WTC11 (cell line): Measurements from ENCODE around the gene STK10. TPM values are rescaled to one million over a fixed set of nuclear protein-coding genes. Genes with fewer than 3 reads are reported as not detected.

Source experiments
- ATAC-seq: fragments of 200-7000 bp; cut with Tn5 transposase; 2 replicates; pipeline ENCODE4 v1.10.0; 2021; ENCODE audit warnings: mild to moderate bottlenecking, moderate library complexity
- CTCF ChIA-PET: fragments of 300-600 bp; sonication (Branson Sonifier 250); formaldehyde crosslinking; loops from one replicate; lab custom pipeline; 2021; ENCODE audit warnings: antibody characterized with exemption; lab: Charles Lee
- POLR2A ChIA-PET: fragments of 350-600 bp; sonication (Branson Sonifier 250); formaldehyde crosslinking; loops from one replicate; lab custom pipeline; 2021; ENCODE audit warnings: antibody characterized with exemption; lab: Charles Lee
- DNase-seq: peaks from one replicate; pipeline ENCODE4 v3.0.0; 2021; ENCODE audit warnings: low spot score
- H3K27ac Mint-ChIP-seq: 2 replicates; pipeline ENCODE4 v1.8.0; 2021; ENCODE audit warnings: mixed read lengths
- H3K27me3 Mint-ChIP-seq: 2 replicates; pipeline ENCODE4 v1.8.0; 2021; ENCODE audit warnings: low read depth, mild to moderate bottlenecking, moderate library complexity, mixed read lengths
- H3K36me3 Mint-ChIP-seq: 2 replicates; pipeline ENCODE4 v1.8.0; 2021; ENCODE audit warnings: mixed read lengths
- H3K4me1 Mint-ChIP-seq: 2 replicates; pipeline ENCODE4 v1.8.0; 2022; ENCODE audit warnings: mixed read lengths
- H3K4me3 Mint-ChIP-seq: 2 replicates; pipeline ENCODE4 v1.8.0; 2021; ENCODE audit warnings: mild to moderate bottlenecking, moderate library complexity, mixed read lengths
- H3K9me3 Mint-ChIP-seq: 2 replicates; pipeline ENCODE4 v1.8.0; 2021; ENCODE audit warnings: mixed read lengths
- CBFB ChIP-seq: sonication (generic); formaldehyde crosslinking; IDR thresholded peaks from 2 replicates; pipeline ENCODE4 v1.8.1; 2022; ENCODE audit warnings: mild to moderate bottlenecking, low read depth, missing genetic modification reagents
- ELF4 ChIP-seq: sonication (generic); formaldehyde crosslinking; IDR thresholded peaks from 2 replicates; pipeline ENCODE4 v1.8.1; 2022; ENCODE audit warnings: low read depth, mild to moderate bottlenecking, moderate library complexity, missing genetic modification reagents
- ESRRA ChIP-seq: sonication (generic); formaldehyde crosslinking; IDR thresholded peaks from 2 replicates; pipeline ENCODE4 v1.8.1; 2022; ENCODE audit warnings: mild to moderate bottlenecking, missing genetic modification reagents, borderline replicate concordance
- GRHL2 ChIP-seq: fragments of 250-450 bp; sonication (Bioruptor Pico); IDR thresholded peaks from 2 replicates; pipeline ENCODE4 v1.8.0; 2022; ENCODE audit warnings: mild to moderate bottlenecking, moderate library complexity; ENCODE audit not compliant: insufficient replicate concordance, severe bottlenecking
- GTF2I ChIP-seq: fragments of 250-450 bp; sonication (Bioruptor Pico); conservative IDR thresholded peaks from 2 replicates; pipeline ENCODE4 v1.4.0; 2021; ENCODE audit warnings: mild to moderate bottlenecking
- MXD4 ChIP-seq: fragments of 250-450 bp; sonication (Bioruptor Pico); IDR thresholded peaks from 2 replicates; pipeline ENCODE4 v1.8.0; 2021; ENCODE audit warnings: mild to moderate bottlenecking, moderate library complexity, borderline replicate concordance
- MYBL2 ChIP-seq: sonication (generic); formaldehyde crosslinking; IDR thresholded peaks from 2 replicates; pipeline ENCODE4 v1.8.1; 2023; ENCODE audit warnings: mild to moderate bottlenecking, moderate library complexity, missing genetic modification reagents
- NFE2L1 ChIP-seq: sonication (generic); formaldehyde crosslinking; IDR thresholded peaks from 2 replicates; pipeline ENCODE4 v1.8.1; 2023; ENCODE audit warnings: missing genetic modification reagents
- RORB ChIP-seq: fragments of 250-450 bp; sonication (Bioruptor Pico); IDR thresholded peaks from 2 replicates; pipeline ENCODE4 v1.9.0; 2021; ENCODE audit warnings: mild to moderate bottlenecking
- TCF7 ChIP-seq: sonication (generic); formaldehyde crosslinking; IDR thresholded peaks from 2 replicates; pipeline ENCODE4 v1.8.0; 2022; ENCODE audit warnings: mild to moderate bottlenecking, low read depth, missing genetic modification reagents, moderate library complexity
- ZNF138 ChIP-seq: sonication (generic); formaldehyde crosslinking; conservative IDR thresholded peaks from 2 replicates; pipeline ENCODE4 v1.8.1; 2022; ENCODE audit warnings: mild to moderate bottlenecking, moderate library complexity, missing genetic modification reagents
- ZNF416 ChIP-seq: fragments of 250-450 bp; sonication (Bioruptor Pico); IDR thresholded peaks from 2 replicates; pipeline ENCODE4 v1.9.0; 2021; ENCODE audit warnings: mild to moderate bottlenecking, inconsistent platforms
- ZNF671 ChIP-seq: fragments of 250-450 bp; sonication (Bioruptor Pico); IDR thresholded peaks from 2 replicates; pipeline ENCODE4 v1.8.0; 2021; ENCODE audit warnings: mild to moderate bottlenecking
- total RNA-seq: library from RNA; stranded (reverse); gene quantifications from 3 replicates; pipeline ENCODE4 v1.2.3, GENCODE V29; 2021
- TF ChIP-seq, protein P1 (sequence below): sonication (generic); formaldehyde crosslinking; IDR thresholded peaks from 2 replicates; pipeline ENCODE4 v1.8.1; 2023; ENCODE audit warnings: mild to moderate bottlenecking, missing genetic modification reagents
- TF ChIP-seq, protein P2 (sequence below): sonication (generic); formaldehyde crosslinking; IDR thresholded peaks from 2 replicates; pipeline ENCODE4 v1.8.1; 2022; ENCODE audit warnings: low read depth, missing genetic modification reagents, borderline replicate concordance
- TF ChIP-seq, protein P3 (sequence below): sonication (generic); formaldehyde crosslinking; IDR thresholded peaks from 2 replicates; pipeline ENCODE4 v1.8.1; 2022; ENCODE audit warnings: mild to moderate bottlenecking, missing genetic modification reagents, moderate library complexity, borderline replicate concordance
- TF ChIP-seq, protein P4 (sequence below): sonication (generic); formaldehyde crosslinking; IDR thresholded peaks from 2 replicates; pipeline ENCODE4 v1.8.1; 2022; ENCODE audit warnings: missing genetic modification reagents, borderline replicate concordance
- TF ChIP-seq, protein P5 (sequence below): sonication (generic); formaldehyde crosslinking; IDR thresholded peaks from 2 replicates; pipeline ENCODE4 v1.8.0; 2023; ENCODE audit warnings: mild to moderate bottlenecking, missing genetic modification reagents
- TF ChIP-seq, protein P6 (sequence below): fragments of 250-450 bp; sonication (Bioruptor Pico); IDR thresholded peaks from 2 replicates; pipeline ENCODE4 v1.9.0; 2021; ENCODE audit warnings: moderate library complexity, mild to moderate bottlenecking, inconsistent platforms, borderline replicate concordance
- TF ChIP-seq, protein P7 (sequence below): sonication (generic); formaldehyde crosslinking; IDR thresholded peaks from 2 replicates; pipeline ENCODE4 v1.8.0; 2022; ENCODE audit warnings: mild to moderate bottlenecking, missing genetic modification reagents

The STK10 gene
- total RNA-seq, 1 experiment from 2014 or later, result 20.5 TPM

DNA sequence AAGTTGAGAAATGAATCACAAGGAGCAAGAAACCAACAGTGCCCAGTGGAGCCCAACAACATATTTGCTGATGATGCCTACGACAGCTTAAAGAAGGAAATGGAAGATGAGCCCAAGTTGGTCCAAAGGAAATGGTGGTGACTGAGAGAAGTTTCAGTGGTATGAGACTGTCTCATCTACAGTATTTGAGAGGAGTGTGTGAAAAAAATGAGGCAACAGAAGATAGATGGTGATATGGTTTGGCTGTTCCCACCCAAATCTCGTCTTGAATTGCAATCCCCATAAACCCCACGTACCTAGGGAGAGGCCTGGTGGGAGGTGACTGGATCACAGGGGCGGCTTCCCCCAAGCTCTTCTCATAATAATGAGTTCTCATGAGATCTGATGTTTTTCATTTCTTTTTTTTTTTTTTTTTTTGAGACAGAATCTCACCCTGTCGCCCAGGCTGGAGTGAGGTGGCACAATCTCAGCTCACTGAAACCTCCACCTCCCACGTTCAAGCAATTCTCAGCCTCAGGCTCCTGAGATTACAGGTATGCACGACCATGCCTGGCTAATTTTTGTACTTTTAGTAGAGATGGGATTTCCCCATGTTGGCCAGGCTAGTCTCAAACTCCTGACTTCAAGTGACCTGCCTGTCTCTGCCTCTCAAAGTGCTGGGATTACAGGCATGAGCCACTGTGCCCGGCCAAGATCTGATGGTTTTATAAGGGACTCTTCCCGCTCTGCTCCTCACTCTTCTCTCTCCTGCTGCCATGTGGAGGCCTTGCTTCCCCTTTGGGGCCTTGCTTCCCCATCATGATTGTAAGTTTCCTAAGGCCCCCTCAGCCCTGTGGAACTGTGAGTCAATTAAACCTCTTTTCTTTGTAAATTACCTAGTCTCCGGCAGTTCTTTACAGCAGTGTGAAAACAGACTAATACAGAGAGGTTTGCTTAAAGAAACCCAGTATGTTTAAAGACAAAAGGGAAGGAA lies 36.2 kb upstream of the STK10 start:
- Mint-ChIP-seq H3K27ac (peak overlapping the region; percentile 79; the same call in 1 of the 2 replicates), H3K36me3 (peaks cover 26% of the 10 kb centered on the region), H3K9me3 (peaks cover 2% of the 10 kb centered on the region; the same call in 1 of the 2 replicates), H3K27me3 (no peaks in the 10 kb centered on the region), H3K4me3 (no peak overlapping the region), H3K4me1 (peaks cover 10% of the 10 kb centered on the region; the same call in 1 of the 2 replicates)
- ATAC-seq, result no peak
- ChIA-PET CTCF (interaction anchor here (0.6 kb wide), 1 partner anchor 10 kb away, joined by 3 read pairs; no protein-coding TSS in a partner anchor), POLR2A (interaction anchor here (0.6 kb wide), 1 partner anchor 36 kb away, joined by 4 read pairs; no protein-coding TSS in a partner anchor)
- TF ChIP-seq ESRRA (CRISPR knock-in tag), result no peak
- TF ChIP-seq TCF7 (CRISPR knock-in tag), result no peak
- TF ChIP-seq, protein P1, sequence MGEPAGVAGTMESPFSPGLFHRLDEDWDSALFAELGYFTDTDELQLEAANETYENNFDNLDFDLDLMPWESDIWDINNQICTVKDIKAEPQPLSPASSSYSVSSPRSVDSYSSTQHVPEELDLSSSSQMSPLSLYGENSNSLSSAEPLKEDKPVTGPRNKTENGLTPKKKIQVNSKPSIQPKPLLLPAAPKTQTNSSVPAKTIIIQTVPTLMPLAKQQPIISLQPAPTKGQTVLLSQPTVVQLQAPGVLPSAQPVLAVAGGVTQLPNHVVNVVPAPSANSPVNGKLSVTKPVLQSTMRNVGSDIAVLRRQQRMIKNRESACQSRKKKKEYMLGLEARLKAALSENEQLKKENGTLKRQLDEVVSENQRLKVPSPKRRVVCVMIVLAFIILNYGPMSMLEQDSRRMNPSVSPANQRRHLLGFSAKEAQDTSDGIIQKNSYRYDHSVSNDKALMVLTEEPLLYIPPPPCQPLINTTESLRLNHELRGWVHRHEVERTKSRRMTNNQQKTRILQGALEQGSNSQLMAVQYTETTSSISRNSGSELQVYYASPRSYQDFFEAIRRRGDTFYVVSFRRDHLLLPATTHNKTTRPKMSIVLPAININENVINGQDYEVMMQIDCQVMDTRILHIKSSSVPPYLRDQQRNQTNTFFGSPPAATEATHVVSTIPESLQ, result no peak
- TF ChIP-seq, protein P2, sequence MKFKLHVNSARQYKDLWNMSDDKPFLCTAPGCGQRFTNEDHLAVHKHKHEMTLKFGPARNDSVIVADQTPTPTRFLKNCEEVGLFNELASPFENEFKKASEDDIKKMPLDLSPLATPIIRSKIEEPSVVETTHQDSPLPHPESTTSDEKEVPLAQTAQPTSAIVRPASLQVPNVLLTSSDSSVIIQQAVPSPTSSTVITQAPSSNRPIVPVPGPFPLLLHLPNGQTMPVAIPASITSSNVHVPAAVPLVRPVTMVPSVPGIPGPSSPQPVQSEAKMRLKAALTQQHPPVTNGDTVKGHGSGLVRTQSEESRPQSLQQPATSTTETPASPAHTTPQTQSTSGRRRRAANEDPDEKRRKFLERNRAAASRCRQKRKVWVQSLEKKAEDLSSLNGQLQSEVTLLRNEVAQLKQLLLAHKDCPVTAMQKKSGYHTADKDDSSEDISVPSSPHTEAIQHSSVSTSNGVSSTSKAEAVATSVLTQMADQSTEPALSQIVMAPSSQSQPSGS (CRISPR knock-in tag), result no peak
- TF ChIP-seq, protein P3, sequence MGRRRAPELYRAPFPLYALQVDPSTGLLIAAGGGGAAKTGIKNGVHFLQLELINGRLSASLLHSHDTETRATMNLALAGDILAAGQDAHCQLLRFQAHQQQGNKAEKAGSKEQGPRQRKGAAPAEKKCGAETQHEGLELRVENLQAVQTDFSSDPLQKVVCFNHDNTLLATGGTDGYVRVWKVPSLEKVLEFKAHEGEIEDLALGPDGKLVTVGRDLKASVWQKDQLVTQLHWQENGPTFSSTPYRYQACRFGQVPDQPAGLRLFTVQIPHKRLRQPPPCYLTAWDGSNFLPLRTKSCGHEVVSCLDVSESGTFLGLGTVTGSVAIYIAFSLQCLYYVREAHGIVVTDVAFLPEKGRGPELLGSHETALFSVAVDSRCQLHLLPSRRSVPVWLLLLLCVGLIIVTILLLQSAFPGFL (CRISPR knock-in tag), result no peak
- no peak for TF ChIP-seq CBFB
- TF ChIP-seq ZNF671 (CRISPR knock-in tag), result no peak
- TF ChIP-seq, all 79 proteins: peak for 0
- DNase-seq, result no peak

DNA sequence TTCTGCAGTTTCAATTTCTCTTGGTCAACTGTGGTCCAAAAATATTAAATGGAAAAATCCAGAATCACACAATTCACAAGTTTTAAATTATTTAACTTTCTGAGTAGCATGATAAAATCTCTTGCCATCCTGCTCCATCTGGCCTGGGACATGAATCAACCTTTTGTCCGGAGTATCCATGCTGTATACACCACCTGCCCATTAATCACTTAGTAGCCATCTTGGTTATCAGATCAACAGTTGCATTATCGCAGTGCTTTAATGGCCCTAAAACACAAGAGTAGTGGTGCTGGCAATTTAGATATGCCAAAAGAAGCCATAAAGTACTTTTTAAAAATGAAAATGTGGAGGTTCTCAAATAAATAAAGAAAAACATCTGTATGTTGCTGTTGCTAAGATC lies 31.3 kb upstream of the STK10 start:
- Mint-ChIP-seq H3K4me1 (no peaks in the 10 kb centered on the region; the same call in 1 of the 2 replicates), H3K27ac (no peak overlapping the region), H3K9me3 (peaks cover 7% of the 10 kb centered on the region; the same call in 1 of the 2 replicates), H3K36me3 (peaks cover 31% of the 10 kb centered on the region), H3K4me3 (no peak overlapping the region), H3K27me3 (no peaks in the 10 kb centered on the region)
- CTCF ChIA-PET, result no interaction called here
- POLR2A ChIA-PET, result no interaction called here
- ATAC-seq, result no peak
- no peak for DNase-seq
- TF ChIP-seq, protein P4, sequence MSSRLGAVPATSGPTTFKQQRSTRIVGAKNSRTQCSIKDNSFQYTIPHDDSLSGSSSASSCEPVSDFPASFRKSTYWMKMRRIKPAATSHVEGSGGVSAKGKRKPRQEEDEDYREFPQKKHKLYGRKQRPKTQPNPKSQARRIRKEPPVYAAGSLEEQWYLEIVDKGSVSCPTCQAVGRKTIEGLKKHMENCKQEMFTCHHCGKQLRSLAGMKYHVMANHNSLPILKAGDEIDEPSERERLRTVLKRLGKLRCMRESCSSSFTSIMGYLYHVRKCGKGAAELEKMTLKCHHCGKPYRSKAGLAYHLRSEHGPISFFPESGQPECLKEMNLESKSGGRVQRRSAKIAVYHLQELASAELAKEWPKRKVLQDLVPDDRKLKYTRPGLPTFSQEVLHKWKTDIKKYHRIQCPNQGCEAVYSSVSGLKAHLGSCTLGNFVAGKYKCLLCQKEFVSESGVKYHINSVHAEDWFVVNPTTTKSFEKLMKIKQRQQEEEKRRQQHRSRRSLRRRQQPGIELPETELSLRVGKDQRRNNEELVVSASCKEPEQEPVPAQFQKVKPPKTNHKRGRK (CRISPR knock-in tag), result no peak
- TF ChIP-seq GTF2I, result no peak
- no peak for TF ChIP-seq MYBL2 (CRISPR knock-in tag)
- TF ChIP-seq RORB (CRISPR knock-in tag), result no peak
- TF ChIP-seq, protein P5, sequence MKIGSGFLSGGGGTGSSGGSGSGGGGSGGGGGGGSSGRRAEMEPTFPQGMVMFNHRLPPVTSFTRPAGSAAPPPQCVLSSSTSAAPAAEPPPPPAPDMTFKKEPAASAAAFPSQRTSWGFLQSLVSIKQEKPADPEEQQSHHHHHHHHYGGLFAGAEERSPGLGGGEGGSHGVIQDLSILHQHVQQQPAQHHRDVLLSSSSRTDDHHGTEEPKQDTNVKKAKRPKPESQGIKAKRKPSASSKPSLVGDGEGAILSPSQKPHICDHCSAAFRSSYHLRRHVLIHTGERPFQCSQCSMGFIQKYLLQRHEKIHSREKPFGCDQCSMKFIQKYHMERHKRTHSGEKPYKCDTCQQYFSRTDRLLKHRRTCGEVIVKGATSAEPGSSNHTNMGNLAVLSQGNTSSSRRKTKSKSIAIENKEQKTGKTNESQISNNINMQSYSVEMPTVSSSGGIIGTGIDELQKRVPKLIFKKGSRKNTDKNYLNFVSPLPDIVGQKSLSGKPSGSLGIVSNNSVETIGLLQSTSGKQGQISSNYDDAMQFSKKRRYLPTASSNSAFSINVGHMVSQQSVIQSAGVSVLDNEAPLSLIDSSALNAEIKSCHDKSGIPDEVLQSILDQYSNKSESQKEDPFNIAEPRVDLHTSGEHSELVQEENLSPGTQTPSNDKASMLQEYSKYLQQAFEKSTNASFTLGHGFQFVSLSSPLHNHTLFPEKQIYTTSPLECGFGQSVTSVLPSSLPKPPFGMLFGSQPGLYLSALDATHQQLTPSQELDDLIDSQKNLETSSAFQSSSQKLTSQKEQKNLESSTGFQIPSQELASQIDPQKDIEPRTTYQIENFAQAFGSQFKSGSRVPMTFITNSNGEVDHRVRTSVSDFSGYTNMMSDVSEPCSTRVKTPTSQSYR (CRISPR knock-in tag), result no peak
- TF ChIP-seq MXD4, result no peak
- TF ChIP-seq, protein P6, sequence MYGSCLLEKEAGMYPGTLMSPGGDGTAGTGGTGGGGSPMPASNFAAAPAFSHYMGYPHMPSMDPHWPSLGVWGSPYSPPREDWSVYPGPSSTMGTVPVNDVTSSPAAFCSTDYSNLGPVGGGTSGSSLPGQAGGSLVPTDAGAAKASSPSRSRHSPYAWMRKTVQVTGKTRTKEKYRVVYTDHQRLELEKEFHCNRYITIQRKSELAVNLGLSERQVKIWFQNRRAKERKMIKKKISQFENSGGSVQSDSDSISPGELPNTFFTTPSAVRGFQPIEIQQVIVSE (CRISPR knock-in tag), result no peak
- TF ChIP-seq, protein P7, sequence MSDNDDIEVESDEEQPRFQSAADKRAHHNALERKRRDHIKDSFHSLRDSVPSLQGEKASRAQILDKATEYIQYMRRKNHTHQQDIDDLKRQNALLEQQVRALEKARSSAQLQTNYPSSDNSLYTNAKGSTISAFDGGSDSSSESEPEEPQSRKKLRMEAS (CRISPR knock-in tag), result no peak
- no peak for TF ChIP-seq CBFB
- TF ChIP-seq ZNF138 (CRISPR knock-in tag), result no peak
- TF ChIP-seq NFE2L1, result no peak
- TF ChIP-seq ZNF416, result no peak
- no peak for TF ChIP-seq ELF4 (CRISPR knock-in tag)
- no peak for TF ChIP-seq GRHL2 (CRISPR knock-in tag)
- TF ChIP-seq, protein P1, result no peak
